IMR-90 (cell line): Measurements from ENCODE around the gene TRIO. TPM values are rescaled to one million over a fixed set of nuclear protein-coding genes. Genes with fewer than 3 reads are reported as not detected.

Source experiments
- ATAC-seq: fragments of 200-7000 bp; cut with Tn5 transposase; 2 replicates; pipeline ENCODE4 v1.9.1; 2020; ENCODE audit warnings: low read depth, mild to moderate bottlenecking, moderate library complexity
- BruUV-seq: library from RNA; stranded (reverse); fragments of 400-500 nt; replicated peaks from 2 replicates; lab custom pipeline; 2021; lab: Mats Ljungman, UMichigan
- CTCF ChIA-PET: fragments of 300-600 bp; formaldehyde crosslinking; extraction: SDS; loops from one replicate; lab custom pipeline; 2021; ENCODE audit warnings: antibody characterized with exemption; lab: Yijun Ruan, JAX
- POLR2A ChIA-PET: fragments of 300-600 bp; sonication (Branson Sonifier 250); formaldehyde crosslinking; loops from one replicate; lab custom pipeline; 2022; ENCODE audit warnings: antibody characterized with exemption; ENCODE audit not compliant: unreplicated experiment; lab: Charles Lee
- DNase-seq: peaks from one replicate; pipeline ENCODE4 v3.0.0; 2013
- H2AFZ ChIP-seq: replicated peaks from 2 replicates; pipeline ENCODE3; 2013; ENCODE audit warnings: low read length, mild to moderate bottlenecking; ENCODE audit not compliant: poor library complexity
- H2AK5ac ChIP-seq: 2 replicates; pipeline ENCODE4 v1.6.1; 2013; ENCODE audit warnings: low read depth, low read length, inconsistent platforms
- H2AK9ac ChIP-seq: replicated peaks from 2 replicates; pipeline ENCODE3; 2013; ENCODE audit warnings: mild to moderate bottlenecking, low read depth, low read length, moderate library complexity; ENCODE audit not compliant: poor library complexity
- H2BK120ac ChIP-seq: 2 replicates; pipeline ENCODE4 v1.6.1; 2013; ENCODE audit warnings: low read depth, low read length, inconsistent platforms
- H2BK15ac ChIP-seq: 3 replicates; pipeline ENCODE4 v1.6.1; 2013; ENCODE audit warnings: low read depth, low read length, inconsistent platforms
- H2BK20ac ChIP-seq: 2 replicates; pipeline ENCODE4 v1.6.1; 2013; ENCODE audit warnings: low read depth, mild to moderate bottlenecking, inconsistent platforms, low read length, moderate library complexity
- H2BK5ac ChIP-seq: 2 replicates; pipeline ENCODE4 v1.6.1; 2013; ENCODE audit warnings: mild to moderate bottlenecking, low read depth, low read length, inconsistent platforms; ENCODE audit not compliant: poor library complexity, severe bottlenecking
- H3K14ac ChIP-seq: replicated peaks from 2 replicates; pipeline ENCODE4 v1.6.1; 2013; ENCODE audit warnings: low read depth, low read length, inconsistent platforms
- H3K18ac ChIP-seq: 2 replicates; pipeline ENCODE4 v1.6.1; 2013; ENCODE audit warnings: low read depth, low read length, control low read depth
- H3K23ac ChIP-seq: 2 replicates; pipeline ENCODE4 v1.6.1; 2013; ENCODE audit warnings: low read depth, low read length, inconsistent platforms
- H3K27ac ChIP-seq: 2 replicates; pipeline ENCODE4 v1.5.1; 2013; ENCODE audit warnings: mild to moderate bottlenecking, control low read depth, low read length; ENCODE audit not compliant: insufficient read depth
- H3K27me3 ChIP-seq: 2 replicates; pipeline ENCODE4 v1.6.1; 2013; ENCODE audit warnings: low read length; ENCODE audit not compliant: control insufficient read depth, insufficient read depth
- H3K36me3 ChIP-seq: 2 replicates; pipeline ENCODE4 v1.6.1; 2013; ENCODE audit warnings: low read length, mixed read lengths; ENCODE audit not compliant: control insufficient read depth, insufficient read depth
- H3K4ac ChIP-seq: 2 replicates; pipeline ENCODE4 v1.6.1; 2013; ENCODE audit warnings: low read depth, low read length, inconsistent platforms
- H3K4me1 ChIP-seq: 2 replicates; pipeline ENCODE4 v1.6.1; 2013; ENCODE audit warnings: low read length, mixed read lengths; ENCODE audit not compliant: control insufficient read depth, insufficient read depth
- H3K4me2 ChIP-seq: 2 replicates; pipeline ENCODE4 v1.6.1; 2013; ENCODE audit warnings: low read depth, mild to moderate bottlenecking, control low read depth, low read length, moderate library complexity
- H3K4me3 ChIP-seq: 2 replicates; pipeline ENCODE4 v1.5.1; 2013; ENCODE audit warnings: low read depth, mild to moderate bottlenecking, control low read depth, low read length, moderate library complexity; ENCODE audit not compliant: insufficient read depth
- H3K56ac ChIP-seq: 2 replicates; pipeline ENCODE4 v1.6.1; 2013; ENCODE audit warnings: low read length, inconsistent platforms; ENCODE audit not compliant: insufficient read depth; ENCODE audit errors: extremely low read depth
- H3K79me1 ChIP-seq, 2 experiments: 2 replicates each; pipeline ENCODE4 v1.6.1; 2013; ENCODE audit warnings: low read length in 2 of 2, inconsistent platforms in 1 of 2, low read depth in 1 of 2
- H3K9ac ChIP-seq: 2 replicates; pipeline ENCODE4 v1.6.1; 2013; ENCODE audit warnings: low read depth, low read length, control low read depth
- H3K9me1 ChIP-seq: 2 replicates; pipeline ENCODE4 v1.6.1; 2013; ENCODE audit warnings: low read length, inconsistent platforms; ENCODE audit not compliant: insufficient read depth
- H3K9me3 ChIP-seq: 2 replicates; pipeline ENCODE4 v1.6.1; 2013; ENCODE audit warnings: low read length; ENCODE audit not compliant: control insufficient read depth, insufficient read depth
- H4K20me1 ChIP-seq: 2 replicates; pipeline ENCODE4 v1.6.1; 2013; ENCODE audit warnings: low read length, inconsistent platforms; ENCODE audit not compliant: insufficient read depth
- H4K5ac ChIP-seq: 2 replicates; pipeline ENCODE4 v1.6.1; 2013; ENCODE audit warnings: mild to moderate bottlenecking, low read depth, low read length, control low read depth
- H4K8ac ChIP-seq, 2 experiments: 2 replicates each; pipeline ENCODE4 v1.6.1; 2013; ENCODE audit warnings: low read depth in 2 of 2, low read length in 2 of 2, control low read depth in 1 of 2, inconsistent platforms in 1 of 2
- H4K91ac ChIP-seq: 2 replicates; pipeline ENCODE4 v1.6.1; 2013; ENCODE audit warnings: low read depth, low read length, inconsistent platforms; ENCODE audit not compliant: insufficient read depth
- BHLHE40 ChIP-seq: fragments of 150-350 bp; IDR thresholded peaks from 2 replicates; pipeline ENCODE4 v1.6.1; 2016; ENCODE audit warnings: mild to moderate bottlenecking, low read depth, low read length
- CEBPB ChIP-seq: IDR thresholded peaks from 2 replicates; pipeline ENCODE4 v1.6.1; 2012; ENCODE audit warnings: low read depth, low read length, improper control_type of control experiment
- MAFK ChIP-seq: IDR thresholded peaks from 2 replicates; pipeline ENCODE4 v1.6.1; 2012; ENCODE audit warnings: low read depth, low read length, improper control_type of control experiment
- MAZ ChIP-seq: IDR thresholded peaks from 2 replicates; pipeline ENCODE4 v1.6.1; 2012; ENCODE audit warnings: low read depth, mild to moderate bottlenecking, low read length, improper control_type of control experiment, moderate library complexity, borderline replicate concordance
- MXI1 ChIP-seq: IDR thresholded peaks from 2 replicates; pipeline ENCODE4 v1.6.1; 2012; ENCODE audit warnings: low read depth, mild to moderate bottlenecking, low read length, moderate library complexity, borderline replicate concordance
- RAD21 ChIP-seq: IDR thresholded peaks from 2 replicates; pipeline ENCODE4 v1.6.1; 2012; ENCODE audit warnings: low read length, improper control_type of control experiment
- RCOR1 ChIP-seq: IDR thresholded peaks from 2 replicates; pipeline ENCODE4 v1.6.1; 2012; ENCODE audit warnings: mild to moderate bottlenecking, low read length, improper control_type of control experiment; ENCODE audit not compliant: insufficient replicate concordance
- SMC3 ChIP-seq: fragments of 150-350 bp; IDR thresholded peaks from 2 replicates; pipeline ENCODE4 v1.6.1; 2016; ENCODE audit warnings: low read depth, mild to moderate bottlenecking, antibody characterized with exemption, low read length, moderate library complexity
- WGBS, 2 experiments: methylation state at CpG; one replicate each; pipeline versions ENCODE4 v1.1.5 to v1.1.7; 2013; ENCODE audit warnings: missing lambda C conversion rate in 2 of 2; ENCODE audit not compliant: insufficient read length in 1 of 2; ENCODE audit errors: extremely low coverage in 2 of 2; 5-methylcytosine and 5-hydroxymethylcytosine counted together
- dilution Hi-C: fragments of 300-500 bp; cut with HindIII; formaldehyde crosslinking; loops from one replicate; pipeline ENCODE4 v1.14.3; 2018; ENCODE audit warnings: low sequenced_read_pairs; ENCODE audit not compliant: unreplicated experiment
- in situ Hi-C: fragments of 300-500 bp; cut with MboI; formaldehyde crosslinking; loops from 3 replicates; pipeline ENCODE4 v1.14.3; 2019; ENCODE audit warnings: low sequenced_read_pairs, inconsistent platforms, mixed read lengths
- intact Hi-C: fragments of 100-400 bp; cut with micrococcal nuclease; formaldehyde crosslinking; loops from 2 replicates; pipeline ENCODE4 v1.10.0; 2022
- polyA plus RNA-seq, 3 experiments: library from polyadenylated mRNA; depleted of rRNA; stranded (reverse); fragments of >200 nt; gene quantifications; 2 replicates each; pipeline ENCODE4 v1.2.3, GENCODE V29; 2012; ENCODE audit warnings: low replicate concordance in 1 of 3
- total RNA-seq: library from RNA; depleted of rRNA; stranded (reverse); fragments of >200 nt; gene quantifications from 2 replicates; pipeline ENCODE4 v1.2.3, GENCODE V29; 2012
- TF ChIP-seq, protein P1 (sequence below): fragments of 150-350 bp; IDR thresholded peaks from 2 replicates; pipeline ENCODE4 v1.6.1; 2017; ENCODE audit warnings: mild to moderate bottlenecking, antibody characterized with exemption, low read length, low read depth
- TF ChIP-seq, protein P2 (sequence below): fragments of 150-350 bp; IDR thresholded peaks from 2 replicates; pipeline ENCODE4 v1.6.1; 2016; ENCODE audit warnings: low read depth, mild to moderate bottlenecking, low read length, moderate library complexity, borderline replicate concordance

Gene TRIO
- total and polyA plus RNA-seq, 2 of the 4 experiments (the other 2 are of a cell fraction), result 206 to 522 TPM

DNA sequence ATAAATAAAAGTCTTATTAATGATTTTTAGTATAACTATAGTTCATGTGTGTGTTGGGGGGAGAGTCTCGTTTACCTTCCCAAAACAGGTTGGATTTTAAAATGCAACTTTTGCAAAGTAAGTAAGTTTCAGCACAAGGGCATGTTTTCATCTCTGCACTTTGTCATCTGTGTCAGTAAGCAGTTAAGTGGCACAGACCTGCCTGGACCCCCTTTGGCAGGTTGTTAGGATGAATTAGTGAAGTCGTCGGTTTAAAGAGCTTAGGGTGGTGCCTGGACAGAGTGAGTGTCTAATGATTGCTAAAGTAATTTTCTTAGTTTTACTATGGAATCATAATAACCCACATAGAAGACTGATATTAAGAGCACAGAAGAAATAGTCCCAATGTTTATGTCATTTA is 74.9 kb downstream of the TRIO start:
- H3K4me2 ChIP-seq, result no peak overlapping the region
- H3K9ac ChIP-seq, result peak overlapping the region; percentile 30; the same call in 1 of the 2 replicates
- no peak overlapping the region for H2BK20ac ChIP-seq
- ATAC-seq (no peak), DNase-seq (no peak)
- no peak overlapping the region for H2BK120ac ChIP-seq
- TF ChIP-seq, protein P1, sequence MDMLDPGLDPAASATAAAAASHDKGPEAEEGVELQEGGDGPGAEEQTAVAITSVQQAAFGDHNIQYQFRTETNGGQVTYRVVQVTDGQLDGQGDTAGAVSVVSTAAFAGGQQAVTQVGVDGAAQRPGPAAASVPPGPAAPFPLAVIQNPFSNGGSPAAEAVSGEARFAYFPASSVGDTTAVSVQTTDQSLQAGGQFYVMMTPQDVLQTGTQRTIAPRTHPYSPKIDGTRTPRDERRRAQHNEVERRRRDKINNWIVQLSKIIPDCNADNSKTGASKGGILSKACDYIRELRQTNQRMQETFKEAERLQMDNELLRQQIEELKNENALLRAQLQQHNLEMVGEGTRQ, result no peak
- TF ChIP-seq MAZ (no peak), RAD21 (no peak), MAFK (no peak), BHLHE40 (no peak), CEBPB (no peak), MXI1 (no peak), SMC3 (no peak), RCOR1 (no peak)
- TF ChIP-seq, protein P2, sequence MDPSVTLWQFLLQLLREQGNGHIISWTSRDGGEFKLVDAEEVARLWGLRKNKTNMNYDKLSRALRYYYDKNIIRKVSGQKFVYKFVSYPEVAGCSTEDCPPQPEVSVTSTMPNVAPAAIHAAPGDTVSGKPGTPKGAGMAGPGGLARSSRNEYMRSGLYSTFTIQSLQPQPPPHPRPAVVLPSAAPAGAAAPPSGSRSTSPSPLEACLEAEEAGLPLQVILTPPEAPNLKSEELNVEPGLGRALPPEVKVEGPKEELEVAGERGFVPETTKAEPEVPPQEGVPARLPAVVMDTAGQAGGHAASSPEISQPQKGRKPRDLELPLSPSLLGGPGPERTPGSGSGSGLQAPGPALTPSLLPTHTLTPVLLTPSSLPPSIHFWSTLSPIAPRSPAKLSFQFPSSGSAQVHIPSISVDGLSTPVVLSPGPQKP, result no peak
- no peak overlapping the region for H2AK5ac ChIP-seq
- H3K79me1 ChIP-seq, result peaks cover 0 to 70% of the 10 kb centered on the region in 2 experiments; a peak in 2 of 4 replicates
- CTCF ChIA-PET, result no interaction called here
- no peak overlapping the region for H3K27ac ChIP-seq
- peaks cover 45% of the 10 kb centered on the region for H3K4me1 ChIP-seq
- H3K18ac ChIP-seq, result no peak overlapping the region
- H3K4ac ChIP-seq, result no peak overlapping the region
- in situ Hi-C loops, result no loop called here
- H4K5ac ChIP-seq, result no peak overlapping the region
- peaks cover 13% of the 10 kb centered on the region for H3K36me3 ChIP-seq
- H3K9me1 ChIP-seq, result peaks cover 38% of the 10 kb centered on the region
- dilution Hi-C loops, result no loop called here
- H2BK5ac ChIP-seq, result peak overlapping the region; percentile 29
- no peak overlapping the region; the same call in 1 of the 2 replicates for H3K14ac ChIP-seq
- intact Hi-C loops, result no loop called here
- H4K8ac ChIP-seq, result no peak overlapping the region
- no CpG with 5 or more reads among the region's 3 CpGs for WGBS, 2 experiments
- H2BK15ac ChIP-seq, result no peak overlapping the region
- H3K27me3 ChIP-seq, result no peaks in the 10 kb centered on the region
- no peak overlapping the region for H3K56ac ChIP-seq
- H4K20me1 ChIP-seq, result peaks cover 99% of the 10 kb centered on the region
- H2AK9ac ChIP-seq, result no peak overlapping the region
- no peak overlapping the region for H2AFZ ChIP-seq
- H3K4me3 ChIP-seq, result no peak overlapping the region
- H3K23ac ChIP-seq, result no peak overlapping the region; the same call in 1 of the 2 replicates
- POLR2A ChIA-PET, result no interaction called here
- H4K91ac ChIP-seq, result no peak overlapping the region
- no peaks in the 10 kb centered on the region for H3K9me3 ChIP-seq
- BruUV-seq, result no TSS peak
